GM21737 (cell line): ENCODE results near the gene PRDM7.
"Not testable (repeated sequence)": the region's sequence is repeated elsewhere in the genome, so short reads cannot be mapped to it uniquely, and the experiment has no call there.

ENCODE experiments used
- ATAC-seq: cut with Tn5 transposase; IDR thresholded peaks from one replicate; pipeline ENCODE4 v1.9.1; 2021; ENCODE audit warnings: mild to moderate bottlenecking, moderate library complexity; ENCODE audit not compliant: unreplicated experiment

Gene PRDM7

GRCh38 chr16:90077240-90077756 lies at the start of gene PRDM7:
Gene PRDM7 (minus strand): TSS chr16:90077331. CDS start chr16:90075910, 1,421 bp downstream.
- ATAC-seq: peak; percentile 87

- not testable (repeated sequence) for ATAC-seq
Measured at GRCh38 chr16:90121846-90122245, 44.7 kb upstream of the PRDM7 start.

- ATAC-seq: not testable (repeated sequence)
Measured at GRCh38 chr16:90107617-90108016, 30.5 kb upstream of the PRDM7 start.

- not testable (repeated sequence) for ATAC-seq
Measured at GRCh38 chr16:90107060-90107459, 29.9 kb upstream of the PRDM7 start.

GRCh38 chr16:90106271-90106670 lies 29.1 kb upstream of the PRDM7 start:
- not testable (repeated sequence) for ATAC-seq

GRCh38 chr16:90104725-90105124 lies 27.6 kb upstream of the PRDM7 start:
- not testable (repeated sequence) for ATAC-seq

- not testable (repeated sequence) for ATAC-seq
Measured at GRCh38 chr16:90102086-90102884, 25.2 kb upstream of the PRDM7 start.

GRCh38 chr16:90101332-90101731 lies 24.2 kb upstream of the PRDM7 start:
- ATAC-seq: not testable (repeated sequence)

- not testable (repeated sequence) for ATAC-seq
Measured at GRCh38 chr16:90100790-90101189, 23.7 kb upstream of the PRDM7 start.

GRCh38 chr16:90100229-90100628 lies 23.1 kb upstream of the PRDM7 start:
- ATAC-seq: not testable (repeated sequence)

- ATAC-seq: not testable (repeated sequence)
Measured at GRCh38 chr16:90098936-90099335, 21.8 kb upstream of the PRDM7 start.

- ATAC-seq: not testable (repeated sequence)
Measured at GRCh38 chr16:90097010-90097684, 20.0 kb upstream of the PRDM7 start.

GRCh38 chr16:90094791-90095190 lies 17.7 kb upstream of the PRDM7 start:
- ATAC-seq: not testable (repeated sequence)

GRCh38 chr16:90094296-90094695 lies 17.2 kb upstream of the PRDM7 start:
- not testable (repeated sequence) for ATAC-seq

- not testable (repeated sequence) for ATAC-seq
Measured at GRCh38 chr16:90093799-90094198, 16.7 kb upstream of the PRDM7 start.

- ATAC-seq: not testable (repeated sequence)
Measured at GRCh38 chr16:90092781-90093180, 15.7 kb upstream of the PRDM7 start.

- no peak for ATAC-seq
Measured at GRCh38 chr16:90084215-90084950, 7.3 kb upstream of the PRDM7 start.

GRCh38 chr16:90083139-90083538 lies 6.0 kb upstream of the PRDM7 start:
- no peak for ATAC-seq

GRCh38 chr16:90081606-90081970 lies 4.5 kb upstream of the PRDM7 start:
- no peak for ATAC-seq

- ATAC-seq: no peak
Measured at GRCh38 chr16:90078579-90078895, 1.4 kb upstream of the PRDM7 start.
